WTC11 (cell line): ENCODE data around the gene MATR3.

ENCODE experiments used
- CREB1 ChIP-seq: sonication (generic); formaldehyde crosslinking; IDR thresholded peaks from 2 replicates; pipeline ENCODE4 v1.8.0; 2023; ENCODE audit warnings: mild to moderate bottlenecking, missing genetic modification reagents
- ETV6 ChIP-seq: sonication (generic); formaldehyde crosslinking; IDR thresholded peaks from 2 replicates; pipeline ENCODE4 v1.8.1; 2022; ENCODE audit warnings: mild to moderate bottlenecking, missing genetic modification reagents
- OVOL2 ChIP-seq: fragments of 250-450 bp; sonication (Bioruptor Pico); IDR thresholded peaks from 2 replicates; pipeline ENCODE4 v1.9.0; 2021; ENCODE audit warnings: mild to moderate bottlenecking, borderline replicate concordance
- SP1 ChIP-seq: sonication (generic); formaldehyde crosslinking; conservative IDR thresholded peaks from 2 replicates; pipeline ENCODE4 v1.8.1; 2022; ENCODE audit warnings: missing genetic modification reagents
- ZNF121 ChIP-seq: sonication (generic); formaldehyde crosslinking; IDR thresholded peaks from 2 replicates; pipeline ENCODE4 v1.8.0; 2023; ENCODE audit warnings: missing genetic modification reagents
- TF ChIP-seq, protein P1 (sequence below): fragments of 200-600 bp; IDR thresholded peaks from 2 replicates; pipeline ENCODE4 v1.8.0; 2022; ENCODE audit warnings: antibody characterized with exemption
- TF ChIP-seq, protein P2 (sequence below): sonication (generic); formaldehyde crosslinking; IDR thresholded peaks from 2 replicates; pipeline ENCODE4 v1.8.1; 2023; ENCODE audit warnings: mild to moderate bottlenecking, missing genetic modification reagents, moderate library complexity
- TF ChIP-seq, protein P3 (sequence below): sonication (generic); formaldehyde crosslinking; IDR thresholded peaks from 2 replicates; pipeline ENCODE4 v1.8.0; 2022; ENCODE audit warnings: mild to moderate bottlenecking, missing genetic modification reagents
- TF ChIP-seq, protein P4 (sequence below): sonication (generic); formaldehyde crosslinking; IDR thresholded peaks from 2 replicates; pipeline ENCODE4 v1.8.1; 2022; ENCODE audit warnings: low read depth, missing genetic modification reagents, borderline replicate concordance
- TF ChIP-seq, protein P5 (sequence below): sonication (generic); formaldehyde crosslinking; IDR thresholded peaks from 2 replicates; pipeline ENCODE4 v1.8.0; 2022; ENCODE audit warnings: mild to moderate bottlenecking, missing genetic modification reagents
- TF ChIP-seq, protein P6 (sequence below): sonication (generic); formaldehyde crosslinking; IDR thresholded peaks from 2 replicates; pipeline ENCODE4 v1.8.1; 2022; ENCODE audit warnings: mild to moderate bottlenecking, missing genetic modification reagents, moderate library complexity, borderline replicate concordance

DNA sequence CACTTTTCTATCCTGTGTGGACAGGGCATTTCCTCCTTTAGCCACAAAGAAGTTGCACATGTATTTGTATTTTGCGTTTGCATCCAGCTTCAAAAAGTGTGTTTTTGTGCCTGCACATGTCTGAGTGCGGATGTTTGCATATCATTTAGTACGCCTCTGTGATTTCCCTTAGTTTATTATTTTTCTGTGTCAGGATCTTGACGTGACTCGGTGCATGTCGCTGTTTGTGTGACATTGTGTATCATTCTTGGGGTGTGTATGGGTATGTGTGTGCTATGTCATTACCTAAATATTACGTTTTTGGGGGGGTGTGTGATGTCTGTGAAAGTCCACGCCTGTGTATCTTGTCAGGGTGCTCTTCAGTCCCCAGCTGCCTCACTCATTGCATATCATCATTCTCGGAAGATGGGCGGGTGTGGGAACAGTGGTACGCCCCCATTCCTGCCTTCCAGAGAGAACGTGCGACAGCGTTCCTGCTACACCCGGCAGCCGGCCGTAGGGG, 47.7 kb downstream of the MATR3 start:
- TF ChIP-seq, protein P1, sequence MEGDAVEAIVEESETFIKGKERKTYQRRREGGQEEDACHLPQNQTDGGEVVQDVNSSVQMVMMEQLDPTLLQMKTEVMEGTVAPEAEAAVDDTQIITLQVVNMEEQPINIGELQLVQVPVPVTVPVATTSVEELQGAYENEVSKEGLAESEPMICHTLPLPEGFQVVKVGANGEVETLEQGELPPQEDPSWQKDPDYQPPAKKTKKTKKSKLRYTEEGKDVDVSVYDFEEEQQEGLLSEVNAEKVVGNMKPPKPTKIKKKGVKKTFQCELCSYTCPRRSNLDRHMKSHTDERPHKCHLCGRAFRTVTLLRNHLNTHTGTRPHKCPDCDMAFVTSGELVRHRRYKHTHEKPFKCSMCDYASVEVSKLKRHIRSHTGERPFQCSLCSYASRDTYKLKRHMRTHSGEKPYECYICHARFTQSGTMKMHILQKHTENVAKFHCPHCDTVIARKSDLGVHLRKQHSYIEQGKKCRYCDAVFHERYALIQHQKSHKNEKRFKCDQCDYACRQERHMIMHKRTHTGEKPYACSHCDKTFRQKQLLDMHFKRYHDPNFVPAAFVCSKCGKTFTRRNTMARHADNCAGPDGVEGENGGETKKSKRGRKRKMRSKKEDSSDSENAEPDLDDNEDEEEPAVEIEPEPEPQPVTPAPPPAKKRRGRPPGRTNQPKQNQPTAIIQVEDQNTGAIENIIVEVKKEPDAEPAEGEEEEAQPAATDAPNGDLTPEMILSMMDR: no peak
- TF ChIP-seq, protein P2, sequence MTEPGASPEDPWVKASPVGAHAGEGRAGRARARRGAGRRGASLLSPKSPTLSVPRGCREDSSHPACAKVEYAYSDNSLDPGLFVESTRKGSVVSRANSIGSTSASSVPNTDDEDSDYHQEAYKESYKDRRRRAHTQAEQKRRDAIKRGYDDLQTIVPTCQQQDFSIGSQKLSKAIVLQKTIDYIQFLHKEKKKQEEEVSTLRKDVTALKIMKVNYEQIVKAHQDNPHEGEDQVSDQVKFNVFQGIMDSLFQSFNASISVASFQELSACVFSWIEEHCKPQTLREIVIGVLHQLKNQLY: no peak
- TF ChIP-seq SP1 (no peak), OVOL2 (CRISPR knock-in tag) (no peak), CREB1 (CRISPR knock-in tag) (no peak), ETV6 (CRISPR knock-in tag) (no peak), ZNF121 (no peak)
- TF ChIP-seq, protein P3, sequence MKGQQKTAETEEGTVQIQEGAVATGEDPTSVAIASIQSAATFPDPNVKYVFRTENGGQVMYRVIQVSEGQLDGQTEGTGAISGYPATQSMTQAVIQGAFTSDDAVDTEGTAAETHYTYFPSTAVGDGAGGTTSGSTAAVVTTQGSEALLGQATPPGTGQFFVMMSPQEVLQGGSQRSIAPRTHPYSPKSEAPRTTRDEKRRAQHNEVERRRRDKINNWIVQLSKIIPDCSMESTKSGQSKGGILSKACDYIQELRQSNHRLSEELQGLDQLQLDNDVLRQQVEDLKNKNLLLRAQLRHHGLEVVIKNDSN (CRISPR knock-in tag): no peak
- TF ChIP-seq, protein P4, sequence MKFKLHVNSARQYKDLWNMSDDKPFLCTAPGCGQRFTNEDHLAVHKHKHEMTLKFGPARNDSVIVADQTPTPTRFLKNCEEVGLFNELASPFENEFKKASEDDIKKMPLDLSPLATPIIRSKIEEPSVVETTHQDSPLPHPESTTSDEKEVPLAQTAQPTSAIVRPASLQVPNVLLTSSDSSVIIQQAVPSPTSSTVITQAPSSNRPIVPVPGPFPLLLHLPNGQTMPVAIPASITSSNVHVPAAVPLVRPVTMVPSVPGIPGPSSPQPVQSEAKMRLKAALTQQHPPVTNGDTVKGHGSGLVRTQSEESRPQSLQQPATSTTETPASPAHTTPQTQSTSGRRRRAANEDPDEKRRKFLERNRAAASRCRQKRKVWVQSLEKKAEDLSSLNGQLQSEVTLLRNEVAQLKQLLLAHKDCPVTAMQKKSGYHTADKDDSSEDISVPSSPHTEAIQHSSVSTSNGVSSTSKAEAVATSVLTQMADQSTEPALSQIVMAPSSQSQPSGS (CRISPR knock-in tag): no peak
- TF ChIP-seq, protein P5, sequence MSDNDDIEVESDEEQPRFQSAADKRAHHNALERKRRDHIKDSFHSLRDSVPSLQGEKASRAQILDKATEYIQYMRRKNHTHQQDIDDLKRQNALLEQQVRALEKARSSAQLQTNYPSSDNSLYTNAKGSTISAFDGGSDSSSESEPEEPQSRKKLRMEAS (CRISPR knock-in tag): no peak; the same call in 1 of the 2 replicates
- TF ChIP-seq, protein P6, sequence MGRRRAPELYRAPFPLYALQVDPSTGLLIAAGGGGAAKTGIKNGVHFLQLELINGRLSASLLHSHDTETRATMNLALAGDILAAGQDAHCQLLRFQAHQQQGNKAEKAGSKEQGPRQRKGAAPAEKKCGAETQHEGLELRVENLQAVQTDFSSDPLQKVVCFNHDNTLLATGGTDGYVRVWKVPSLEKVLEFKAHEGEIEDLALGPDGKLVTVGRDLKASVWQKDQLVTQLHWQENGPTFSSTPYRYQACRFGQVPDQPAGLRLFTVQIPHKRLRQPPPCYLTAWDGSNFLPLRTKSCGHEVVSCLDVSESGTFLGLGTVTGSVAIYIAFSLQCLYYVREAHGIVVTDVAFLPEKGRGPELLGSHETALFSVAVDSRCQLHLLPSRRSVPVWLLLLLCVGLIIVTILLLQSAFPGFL: no peak
